Panc1 (cell line): ENCODE data around the gene TSTD2. TPM values are rescaled to one million over a fixed set of nuclear protein-coding genes. Genes with fewer than 3 reads are reported as not detected.

Experiments used
- ATAC-seq: fragments of 200-7000 bp; cut with Tn5 transposase; 2 replicates; pipeline ENCODE4 v1.9.1; 2020; ENCODE audit warnings: mild to moderate bottlenecking, moderate library complexity
- BruUV-seq: library from RNA; stranded (reverse); fragments of 400-500 nt; replicated peaks from 2 replicates; lab custom pipeline; 2021; lab: Mats Ljungman, UMichigan
- CTCF ChIA-PET: fragments of 300-600 bp; sonication (Branson Sonifier 250); formaldehyde crosslinking; loops from one replicate; lab custom pipeline; 2022; ENCODE audit warnings: antibody characterized with exemption; lab: Charles Lee
- POLR2A ChIA-PET: fragments of 300-600 bp; sonication (Branson Sonifier 250); formaldehyde crosslinking; loops from one replicate; lab custom pipeline; 2022; ENCODE audit warnings: antibody characterized with exemption; lab: Charles Lee
- DNase-seq: peaks from one replicate; pipeline ENCODE4 v3.0.0-alpha.2; 2010; ENCODE audit warnings: low read depth, low spot score
- H3K27ac ChIP-seq: 2 replicates; pipeline ENCODE4 v1.5.1; 2011; ENCODE audit warnings: mild to moderate bottlenecking, low read length, inconsistent platforms
- H3K27me3 ChIP-seq: fragments of 200-500 bp; sonication (Bioruptor generic); 2 replicates; pipeline ENCODE4 v1.6.0; 2014; ENCODE audit warnings: low read length, inconsistent platforms; ENCODE audit not compliant: control insufficient read depth, insufficient read depth
- H3K36me3 ChIP-seq: fragments of 200-500 bp; sonication (Bioruptor generic); 2 replicates; pipeline ENCODE4 v1.5.1; 2014; ENCODE audit warnings: inconsistent platforms, mild to moderate bottlenecking, low read length, moderate library complexity; ENCODE audit not compliant: control insufficient read depth, insufficient read depth
- H3K4me1 ChIP-seq: 2 replicates; pipeline ENCODE4 v1.5.1; 2011; ENCODE audit warnings: inconsistent platforms, mild to moderate bottlenecking, low read length, moderate library complexity; ENCODE audit not compliant: control insufficient read depth, insufficient read depth
- H3K4me3 ChIP-seq, 2 experiments: 2 replicates each; pipeline ENCODE4 v1.5.1; 2011 to 2012; ENCODE audit warnings: low read depth in 2 of 2, low read length in 2 of 2, mild to moderate bottlenecking in 2 of 2, inconsistent platforms in 1 of 2, moderate library complexity in 1 of 2
- H3K9me3 ChIP-seq: fragments of 200-500 bp; sonication (Bioruptor generic); 2 replicates; pipeline ENCODE4 v1.5.1; 2014; ENCODE audit warnings: low read depth, mild to moderate bottlenecking, inconsistent platforms, low read length, moderate library complexity; ENCODE audit not compliant: control insufficient read depth, insufficient read depth
- POLR2AphosphoS5 ChIP-seq: IDR thresholded peaks from 2 replicates; pipeline ENCODE4 v1.6.1; 2012; ENCODE audit warnings: mild to moderate bottlenecking, low read depth, low read length, moderate library complexity
- SIN3A ChIP-seq: IDR thresholded peaks from 2 replicates; pipeline ENCODE4 v1.6.1; 2012; ENCODE audit warnings: low read depth, mild to moderate bottlenecking, low read length, moderate library complexity, borderline replicate concordance; ENCODE audit not compliant: insufficient read depth
- TCF7L2 ChIP-seq: IDR thresholded peaks from 2 replicates; pipeline ENCODE4 v1.6.1; 2011; ENCODE audit warnings: mild to moderate bottlenecking, low read depth, low read length, inconsistent platforms
- in situ Hi-C: cut with HindIII; loops from 2 replicates; pipeline ENCODE4 v1.10.0; 2016; ENCODE audit warnings: low sequenced_read_pairs, low pct_unique_long_range_greater_than_20kb
- intact Hi-C: fragments of 100-400 bp; cut with micrococcal nuclease; formaldehyde crosslinking; loops from one replicate; pipeline ENCODE4 v1.10.0; 2022; ENCODE audit not compliant: unreplicated experiment
- total RNA-seq: library from RNA; stranded (reverse); gene quantifications from one replicate; pipeline ENCODE4 v1.2.1, GENCODE V29; 2021; ENCODE audit not compliant: unreplicated experiment
- TF ChIP-seq, protein P1 (sequence below), 2 experiments: IDR thresholded peaks; 2 replicates each; pipeline ENCODE4 v1.6.1; 2011 to 2012; ENCODE audit warnings: low read depth in 2 of 2, control low read depth in 1 of 2, low read length in 1 of 2, mild to moderate bottlenecking in 1 of 2, moderate library complexity in 1 of 2; ENCODE audit not compliant: insufficient read depth in 1 of 2
- TF ChIP-seq, protein P2 (sequence below): fragments of 450-650 bp; IDR thresholded peaks from 2 replicates; pipeline ENCODE4 v1.5.1; 2017; ENCODE audit warnings: mild to moderate bottlenecking

Gene TSTD2
- total RNA-seq, 1 experiment from 2014 or later: 10.1 TPM

DNA sequence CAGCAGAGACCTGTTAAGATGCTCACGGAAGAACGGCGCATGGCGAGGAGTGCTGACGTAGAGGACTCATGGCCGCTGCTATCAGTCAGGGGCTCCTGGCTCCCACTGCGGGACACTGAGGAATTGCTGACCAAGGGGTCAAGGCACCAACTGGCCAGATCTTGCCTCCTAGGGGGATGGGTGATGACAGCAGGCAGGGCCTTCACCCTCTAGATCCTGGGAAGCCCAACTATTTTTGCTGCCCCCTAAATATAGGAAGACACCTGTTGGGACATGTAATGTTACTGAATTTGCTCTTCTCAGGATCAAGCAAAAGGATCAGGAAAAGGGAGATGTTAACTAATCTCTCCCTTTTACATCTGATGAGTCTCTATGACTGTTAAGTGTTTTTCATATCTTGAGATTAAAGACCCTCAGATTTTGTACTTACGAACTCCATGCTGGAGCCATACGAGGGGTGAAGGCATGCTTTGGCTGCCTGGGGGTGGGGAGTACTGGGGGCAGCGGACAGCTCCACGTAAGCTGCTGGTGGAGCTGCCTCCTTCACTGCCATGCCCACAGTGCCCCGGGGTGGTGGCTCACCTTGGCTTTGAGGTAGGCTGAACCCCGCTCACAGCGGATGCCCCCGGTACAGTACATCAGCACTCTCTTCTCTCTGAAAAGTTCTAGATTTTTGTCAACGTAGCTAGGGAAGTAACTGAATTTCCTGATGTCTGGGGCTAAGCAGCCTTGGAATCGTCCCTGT is 28.1 kb downstream of the TSTD2 start:
- ChIA-PET POLR2A (no interaction called here), CTCF (no interaction called here)
- H3K4me1 ChIP-seq: no peaks in the 10 kb centered on the region
- in situ Hi-C loops (no loop called here), intact Hi-C loops (no loop called here)
- DNase-seq (no peak), ATAC-seq (no peak)
- no TSS peak for BruUV-seq
- TF ChIP-seq, protein P1, sequence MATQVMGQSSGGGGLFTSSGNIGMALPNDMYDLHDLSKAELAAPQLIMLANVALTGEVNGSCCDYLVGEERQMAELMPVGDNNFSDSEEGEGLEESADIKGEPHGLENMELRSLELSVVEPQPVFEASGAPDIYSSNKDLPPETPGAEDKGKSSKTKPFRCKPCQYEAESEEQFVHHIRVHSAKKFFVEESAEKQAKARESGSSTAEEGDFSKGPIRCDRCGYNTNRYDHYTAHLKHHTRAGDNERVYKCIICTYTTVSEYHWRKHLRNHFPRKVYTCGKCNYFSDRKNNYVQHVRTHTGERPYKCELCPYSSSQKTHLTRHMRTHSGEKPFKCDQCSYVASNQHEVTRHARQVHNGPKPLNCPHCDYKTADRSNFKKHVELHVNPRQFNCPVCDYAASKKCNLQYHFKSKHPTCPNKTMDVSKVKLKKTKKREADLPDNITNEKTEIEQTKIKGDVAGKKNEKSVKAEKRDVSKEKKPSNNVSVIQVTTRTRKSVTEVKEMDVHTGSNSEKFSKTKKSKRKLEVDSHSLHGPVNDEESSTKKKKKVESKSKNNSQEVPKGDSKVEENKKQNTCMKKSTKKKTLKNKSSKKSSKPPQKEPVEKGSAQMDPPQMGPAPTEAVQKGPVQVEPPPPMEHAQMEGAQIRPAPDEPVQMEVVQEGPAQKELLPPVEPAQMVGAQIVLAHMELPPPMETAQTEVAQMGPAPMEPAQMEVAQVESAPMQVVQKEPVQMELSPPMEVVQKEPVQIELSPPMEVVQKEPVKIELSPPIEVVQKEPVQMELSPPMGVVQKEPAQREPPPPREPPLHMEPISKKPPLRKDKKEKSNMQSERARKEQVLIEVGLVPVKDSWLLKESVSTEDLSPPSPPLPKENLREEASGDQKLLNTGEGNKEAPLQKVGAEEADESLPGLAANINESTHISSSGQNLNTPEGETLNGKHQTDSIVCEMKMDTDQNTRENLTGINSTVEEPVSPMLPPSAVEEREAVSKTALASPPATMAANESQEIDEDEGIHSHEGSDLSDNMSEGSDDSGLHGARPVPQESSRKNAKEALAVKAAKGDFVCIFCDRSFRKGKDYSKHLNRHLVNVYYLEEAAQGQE (IDR thresholded peaks at IDR 0.05; ENCODE audit: insufficient read depth in 1 of 2, low read depth in 2 of 2, low read length in 1 of 2): no peak
- TF ChIP-seq SIN3A: no peak
- TF ChIP-seq TCF7L2: no peak
- TF ChIP-seq, protein P2, sequence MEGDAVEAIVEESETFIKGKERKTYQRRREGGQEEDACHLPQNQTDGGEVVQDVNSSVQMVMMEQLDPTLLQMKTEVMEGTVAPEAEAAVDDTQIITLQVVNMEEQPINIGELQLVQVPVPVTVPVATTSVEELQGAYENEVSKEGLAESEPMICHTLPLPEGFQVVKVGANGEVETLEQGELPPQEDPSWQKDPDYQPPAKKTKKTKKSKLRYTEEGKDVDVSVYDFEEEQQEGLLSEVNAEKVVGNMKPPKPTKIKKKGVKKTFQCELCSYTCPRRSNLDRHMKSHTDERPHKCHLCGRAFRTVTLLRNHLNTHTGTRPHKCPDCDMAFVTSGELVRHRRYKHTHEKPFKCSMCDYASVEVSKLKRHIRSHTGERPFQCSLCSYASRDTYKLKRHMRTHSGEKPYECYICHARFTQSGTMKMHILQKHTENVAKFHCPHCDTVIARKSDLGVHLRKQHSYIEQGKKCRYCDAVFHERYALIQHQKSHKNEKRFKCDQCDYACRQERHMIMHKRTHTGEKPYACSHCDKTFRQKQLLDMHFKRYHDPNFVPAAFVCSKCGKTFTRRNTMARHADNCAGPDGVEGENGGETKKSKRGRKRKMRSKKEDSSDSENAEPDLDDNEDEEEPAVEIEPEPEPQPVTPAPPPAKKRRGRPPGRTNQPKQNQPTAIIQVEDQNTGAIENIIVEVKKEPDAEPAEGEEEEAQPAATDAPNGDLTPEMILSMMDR: no peak
- H3K9me3 ChIP-seq: no peaks in the 10 kb centered on the region
- peaks cover 3% of the 10 kb centered on the region; the same call in 1 of the 2 replicates for H3K36me3 ChIP-seq
- H3K27me3 ChIP-seq: no peaks in the 10 kb centered on the region
- no peak overlapping the region for H3K4me3 ChIP-seq
- no peak overlapping the region for H3K27ac ChIP-seq

DNA sequence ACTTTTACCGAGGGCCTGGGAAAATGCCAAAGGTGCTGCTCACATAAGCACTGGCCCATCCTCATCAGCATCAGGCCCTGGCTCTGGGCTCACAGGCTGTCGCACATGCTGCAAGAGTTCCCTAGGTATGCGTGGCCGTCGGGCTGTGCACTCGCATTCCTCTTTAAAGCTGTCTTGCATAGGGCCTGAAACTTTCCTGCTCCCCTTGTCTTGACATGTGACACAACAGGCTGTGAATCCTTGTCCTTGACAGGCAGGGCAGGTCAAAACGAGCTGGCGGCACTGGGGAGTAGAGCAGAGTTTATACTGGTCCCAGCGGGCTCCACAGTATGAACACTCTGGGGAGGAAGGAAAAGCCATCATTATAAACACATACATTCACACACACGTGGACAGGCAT is 30.7 kb downstream of the TSTD2 start:
- ChIA-PET CTCF (no interaction called here), POLR2A (no interaction called here)
- no peak for DNase-seq
- Histone ChIP-seq H3K4me3 (no peak overlapping the region), H3K27me3 (no peaks in the 10 kb centered on the region), H3K36me3 (peaks cover 3% of the 10 kb centered on the region; the same call in 1 of the 2 replicates), H3K4me1 (no peaks in the 10 kb centered on the region), H3K9me3 (no peaks in the 10 kb centered on the region), H3K27ac (no peak overlapping the region)
- in situ Hi-C loops (no loop called here), intact Hi-C loops (no loop called here)
- TF ChIP-seq SIN3A: no peak
- TF ChIP-seq POLR2AphosphoS5: no peak
- no peak for TF ChIP-seq TCF7L2
- TF ChIP-seq, protein P1 (IDR thresholded peaks at IDR 0.05; ENCODE audit: insufficient read depth in 1 of 2, low read depth in 2 of 2, low read length in 1 of 2): no peak
- TF ChIP-seq, protein P2: no peak
- no TSS peak for BruUV-seq
- no peak for ATAC-seq
